HFF-Myc (cell line): ENCODE data around the gene OPRM1.

ENCODE experiments used
- DNase-seq: peaks from one replicate; pipeline ENCODE4 v3.0.0-alpha.2; 2011; ENCODE audit warnings: low read depth; ENCODE audit errors: extremely low read depth
- H3K4me3 ChIP-seq: replicated peaks from 2 replicates; pipeline ENCODE4 v1.5.1; 2011; ENCODE audit warnings: low read depth, mild to moderate bottlenecking, control low read depth, low read length
- CTCF ChIP-seq: IDR thresholded peaks from 2 replicates; pipeline ENCODE4 v1.5.1; 2012; ENCODE audit warnings: mild to moderate bottlenecking, low read depth, low read length, control low read depth; ENCODE audit errors: missing control alignments

The OPRM1 gene

DNA sequence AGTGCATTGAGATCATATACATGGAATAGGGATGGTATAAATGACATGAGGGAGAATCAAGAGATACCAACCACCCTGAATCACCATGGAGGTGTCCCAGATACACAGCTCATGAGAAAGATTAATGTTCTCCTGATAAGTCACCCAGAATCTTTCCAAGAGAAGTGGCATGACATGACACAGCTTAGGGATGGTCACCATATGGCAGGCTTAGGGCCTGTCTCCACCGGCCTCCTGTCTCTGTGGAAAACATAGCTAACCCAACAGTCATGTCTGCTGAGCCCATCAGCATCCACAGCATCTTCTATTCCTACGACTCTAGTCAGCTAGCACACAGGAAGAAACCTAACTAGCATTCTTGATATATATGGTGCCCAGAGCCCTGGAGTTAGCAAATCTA, 184.3 kb downstream of the OPRM1 start:
- no peak overlapping the region for H3K4me3 ChIP-seq
- DNase-seq = no peak
- no peak for TF ChIP-seq CTCF

- H3K4me3 ChIP-seq = no peak overlapping the region
- DNase-seq = no peak
- TF ChIP-seq CTCF = no peak
Observed at GRCh38 chr6:154226461-154226860, 187.4 kb downstream of the OPRM1 start.

GRCh38 chr6:154227862-154228520, 189.0 kb downstream of the OPRM1 start:
- H3K4me3 ChIP-seq = no peak overlapping the region
- no peak for DNase-seq
- no peak for TF ChIP-seq CTCF

DNA sequence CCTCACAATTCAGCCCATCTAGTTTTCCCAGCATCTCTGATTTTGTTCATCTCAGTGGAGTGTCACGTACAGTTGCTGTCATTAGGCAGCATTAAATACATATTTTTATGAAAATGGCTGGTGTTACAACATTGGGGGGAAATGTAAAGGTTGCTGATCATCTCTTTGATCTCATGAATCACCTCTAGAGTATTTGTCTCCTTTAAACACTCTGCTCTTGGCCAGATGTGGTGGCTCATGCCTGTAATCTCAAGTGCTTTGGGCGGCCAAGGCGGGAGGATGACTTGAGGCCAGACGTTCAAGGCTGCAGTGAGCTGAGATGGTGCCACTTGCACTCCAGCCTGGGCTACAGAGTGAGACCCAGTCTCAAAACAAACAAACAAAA, 189.5 kb downstream of the OPRM1 start:
- no peak for TF ChIP-seq CTCF
- DNase-seq = no peak

GRCh38 chr6:154229786-154230185, 190.7 kb downstream of the OPRM1 start:
- no peak for DNase-seq
- no peak for TF ChIP-seq CTCF
- H3K4me3 ChIP-seq = no peak overlapping the region

More for the DNA sequence above, 189.5 kb downstream of the OPRM1 start:
- no peak overlapping the region for H3K4me3 ChIP-seq

DNA sequence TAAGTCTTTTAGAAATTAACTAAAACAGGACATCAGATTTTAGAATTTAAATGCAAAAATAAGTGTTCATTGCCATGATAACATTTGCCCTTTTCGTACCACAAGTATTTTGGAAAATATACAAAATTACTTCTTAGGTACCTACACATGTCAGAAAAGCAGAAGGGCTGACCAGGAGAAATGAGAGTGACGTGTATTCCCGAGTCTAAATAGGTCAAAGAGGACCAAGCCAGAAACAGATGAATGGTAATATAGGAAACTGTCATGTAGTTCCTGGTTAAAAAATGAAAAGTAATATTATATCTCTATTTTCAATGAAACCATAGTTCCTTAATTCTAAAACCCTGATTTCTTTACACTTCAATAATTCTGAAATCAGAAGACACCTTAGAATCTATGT, 191.4 kb downstream of the OPRM1 start:
- H3K4me3 ChIP-seq = no peak overlapping the region
- no peak for DNase-seq
- TF ChIP-seq CTCF = no peak
